ENCODE data around the gene PLOD3. TPM values are rescaled to one million over a fixed set of nuclear protein-coding genes. Genes with fewer than 3 reads are reported as not detected.

PLOD3 gene
- total RNA-seq, 2 donors from 2014 or later, result 44.7 to 53.5 TPM

GRCh38 chr7:101226721-101227120 lies 9.3 kb upstream of the PLOD3 start:
- ATAC-seq (no peak), DNase-seq (ENCODE audit: low spot score in 2 of 2) (no peak)
- Mint-ChIP-seq H3K36me3 (peaks cover 0 to 14% of the 10 kb centered on the region in 2 donors), H3K9me3 (no peaks in the 10 kb centered on the region), H3K27ac (no peak overlapping the region)

- no peaks in the 10 kb centered on the region for H3K9me3 Mint-ChIP-seq
- H3K27ac Mint-ChIP-seq, result no peak overlapping the region
- DNase-seq (ENCODE audit: low spot score in 2 of 2), result no peak
- no peak for ATAC-seq
- H3K36me3 Mint-ChIP-seq, result peaks cover 0 to 14% of the 10 kb centered on the region in 2 donors
Observed at GRCh38 chr7:101225650-101226049, 8.3 kb upstream of the PLOD3 start.

DNA sequence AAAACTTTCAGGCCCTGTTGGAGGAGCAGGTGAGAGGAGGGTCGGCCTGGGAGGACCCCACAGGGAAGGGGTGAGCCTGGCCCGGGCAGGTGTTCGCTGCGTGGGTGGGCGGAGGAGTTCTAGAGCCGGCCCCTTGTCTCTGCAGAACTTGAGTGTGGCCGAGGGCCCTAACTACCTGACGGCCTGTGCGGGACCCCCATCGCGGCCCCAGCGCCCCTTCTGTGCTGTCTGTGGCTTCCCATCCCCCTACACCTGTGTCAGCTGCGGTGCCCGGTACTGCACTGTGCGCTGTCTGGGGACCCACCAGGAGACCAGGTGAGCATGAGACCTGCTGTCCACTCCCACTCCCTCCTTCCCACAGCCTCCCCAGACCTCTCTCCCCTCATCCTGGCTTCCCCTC lies 6.1 kb upstream of the PLOD3 start:
- H3K9me3 Mint-ChIP-seq, result no peaks in the 10 kb centered on the region
- ATAC-seq (no peak), DNase-seq (ENCODE audit: low spot score in 2 of 2) (no peak)
- H3K36me3 Mint-ChIP-seq, result peaks cover 0 to 14% of the 10 kb centered on the region in 2 donors
- peak overlapping the region in 1 of 2 donors; percentile 39 for H3K27ac Mint-ChIP-seq

- peak overlapping the region; percentile 39 to 82 for H3K27ac Mint-ChIP-seq
- H3K36me3 Mint-ChIP-seq, result peaks cover 6 to 21% of the 10 kb centered on the region in 2 donors
- no peaks in the 10 kb centered on the region for H3K9me3 Mint-ChIP-seq
- ATAC-seq (no peak), DNase-seq (ENCODE audit: low spot score in 2 of 2) (no peak)
Observed at GRCh38 chr7:101222275-101222830, 5.0 kb upstream of the PLOD3 start.

DNA sequence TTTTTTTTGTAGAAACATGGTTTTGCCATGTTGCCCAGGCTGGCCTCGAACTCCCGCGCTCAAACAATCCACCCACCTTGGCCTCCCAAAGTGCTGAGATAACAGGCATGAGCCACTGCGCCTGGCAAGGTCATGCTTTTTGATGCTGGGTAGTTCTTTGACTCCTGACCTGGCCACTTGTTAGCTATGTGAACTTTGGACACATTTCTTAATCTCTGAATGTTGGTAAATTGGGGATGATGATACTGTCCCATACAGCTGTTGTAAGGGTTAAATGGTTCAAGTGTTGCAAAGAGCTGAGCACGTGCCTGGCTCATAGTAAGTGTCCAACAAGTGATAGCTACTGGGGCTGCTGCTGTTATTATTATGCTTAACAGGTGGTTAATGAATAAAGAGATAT lies 2.9 kb upstream of the PLOD3 start:
- ATAC-seq (no peak), DNase-seq (ENCODE audit: low spot score in 2 of 2) (no peak)
- Mint-ChIP-seq H3K9me3 (no peaks in the 10 kb centered on the region), H3K36me3 (peaks cover 18 to 30% of the 10 kb centered on the region in 2 donors), H3K27ac (peak overlapping the region in 1 of 2 donors; percentile 81)

- Mint-ChIP-seq H3K36me3 (peaks cover 16 to 18% of the 10 kb centered on the region in 2 donors), H3K27ac (peak overlapping the region; percentile 88 to 93), H3K9me3 (no peaks in the 10 kb centered on the region)
- ATAC-seq, result peak in 1 of 2 donors; percentile 11
- DNase-seq (ENCODE audit: low spot score in 2 of 2), result no peak
Observed at GRCh38 chr7:101218236-101219125, 1.1 kb upstream of the PLOD3 start.

- H3K36me3 Mint-ChIP-seq, result peaks cover 16 to 18% of the 10 kb centered on the region in 2 donors
- DNase-seq (ENCODE audit: low spot score in 2 of 2) (peak; percentile 21 to 55), ATAC-seq (peak in 1 of 2 donors; percentile 11)
- no peaks in the 10 kb centered on the region for H3K9me3 Mint-ChIP-seq
- peak overlapping the region; percentile 89 to 93 for H3K27ac Mint-ChIP-seq
Observed at GRCh38 chr7:101216860-101217387, 457 bp downstream of the PLOD3 start.

GRCh38 chr7:101216001-101216859 lies 1.2 kb downstream of the PLOD3 start:
- H3K36me3 Mint-ChIP-seq, result peaks cover 16 to 18% of the 10 kb centered on the region in 2 donors
- H3K9me3 Mint-ChIP-seq, result no peaks in the 10 kb centered on the region
- ATAC-seq (no peak), DNase-seq (ENCODE audit: low spot score in 2 of 2) (no peak)
- peak overlapping the region; percentile 89 to 93 for H3K27ac Mint-ChIP-seq

GRCh38 chr7:101212014-101212413 lies 5.4 kb downstream of the PLOD3 start:
- H3K9me3 Mint-ChIP-seq, result no peaks in the 10 kb centered on the region
- DNase-seq (ENCODE audit: low spot score in 2 of 2), result no peak
- ATAC-seq, result no peak
- H3K27ac Mint-ChIP-seq, result no peak overlapping the region
- peaks cover 9 to 12% of the 10 kb centered on the region in 2 donors for H3K36me3 Mint-ChIP-seq

GRCh38 chr7:101211501-101211900 lies 5.9 kb downstream of the PLOD3 start:
- no peaks in the 10 kb centered on the region for H3K9me3 Mint-ChIP-seq
- peaks cover 8 to 9% of the 10 kb centered on the region in 2 donors for H3K36me3 Mint-ChIP-seq
- ATAC-seq (no peak), DNase-seq (ENCODE audit: low spot score in 2 of 2) (no peak)
- no peak overlapping the region for H3K27ac Mint-ChIP-seq

- DNase-seq (ENCODE audit: low spot score in 2 of 2), result no peak
- peaks cover 0 to 11% of the 10 kb centered on the region in 2 donors for H3K36me3 Mint-ChIP-seq
- H3K9me3 Mint-ChIP-seq, result no peaks in the 10 kb centered on the region
- no peak for ATAC-seq
- H3K27ac Mint-ChIP-seq, result no peak overlapping the region
Observed at GRCh38 chr7:101210143-101210542, 7.2 kb downstream of the PLOD3 start.

DNA sequence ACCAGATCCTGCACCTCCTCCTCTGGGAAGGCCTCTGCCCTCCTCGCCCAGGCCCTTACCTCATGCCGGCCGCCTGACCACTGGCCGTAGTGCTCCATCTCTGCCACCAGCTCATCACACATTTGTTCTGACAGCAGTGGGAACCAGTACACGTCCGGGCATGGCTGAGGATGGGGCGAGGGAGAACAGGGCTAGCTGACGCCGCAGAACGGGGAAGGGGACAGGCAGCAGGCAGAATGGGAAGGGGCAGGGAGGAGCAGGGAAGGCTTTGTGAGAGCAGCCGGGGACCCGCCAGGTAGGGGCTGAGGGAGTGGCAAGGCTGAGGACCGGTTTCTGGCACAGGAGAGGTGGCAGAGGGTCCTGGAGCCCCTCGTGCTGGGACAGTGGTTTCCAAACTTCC lies 8.6 kb downstream of the PLOD3 start:
- no peak for ATAC-seq

GRCh38 chr7:101207459-101207858 lies 9.9 kb downstream of the PLOD3 start:
- no peak for DNase-seq (ENCODE audit: low spot score in 2 of 2)
- Mint-ChIP-seq H3K27ac (no peak overlapping the region), H3K36me3 (peaks cover 0 to 11% of the 10 kb centered on the region in 2 donors), H3K9me3 (no peaks in the 10 kb centered on the region)
- ATAC-seq, result no peak

More for the DNA sequence above, 8.6 kb downstream of the PLOD3 start:
- no peak for DNase-seq (ENCODE audit: low spot score in 2 of 2)
- Mint-ChIP-seq H3K27ac (no peak overlapping the region), H3K36me3 (peaks cover 0 to 11% of the 10 kb centered on the region in 2 donors), H3K9me3 (no peaks in the 10 kb centered on the region)

- H3K27ac Mint-ChIP-seq, result no peak overlapping the region
- ATAC-seq (no peak), DNase-seq (ENCODE audit: low spot score in 2 of 2) (no peak)
- H3K36me3 Mint-ChIP-seq, result peaks cover 0 to 11% of the 10 kb centered on the region in 2 donors
- no peaks in the 10 kb centered on the region for H3K9me3 Mint-ChIP-seq
Observed at GRCh38 chr7:101206665-101207042, 10.7 kb downstream of the PLOD3 start.

DNA sequence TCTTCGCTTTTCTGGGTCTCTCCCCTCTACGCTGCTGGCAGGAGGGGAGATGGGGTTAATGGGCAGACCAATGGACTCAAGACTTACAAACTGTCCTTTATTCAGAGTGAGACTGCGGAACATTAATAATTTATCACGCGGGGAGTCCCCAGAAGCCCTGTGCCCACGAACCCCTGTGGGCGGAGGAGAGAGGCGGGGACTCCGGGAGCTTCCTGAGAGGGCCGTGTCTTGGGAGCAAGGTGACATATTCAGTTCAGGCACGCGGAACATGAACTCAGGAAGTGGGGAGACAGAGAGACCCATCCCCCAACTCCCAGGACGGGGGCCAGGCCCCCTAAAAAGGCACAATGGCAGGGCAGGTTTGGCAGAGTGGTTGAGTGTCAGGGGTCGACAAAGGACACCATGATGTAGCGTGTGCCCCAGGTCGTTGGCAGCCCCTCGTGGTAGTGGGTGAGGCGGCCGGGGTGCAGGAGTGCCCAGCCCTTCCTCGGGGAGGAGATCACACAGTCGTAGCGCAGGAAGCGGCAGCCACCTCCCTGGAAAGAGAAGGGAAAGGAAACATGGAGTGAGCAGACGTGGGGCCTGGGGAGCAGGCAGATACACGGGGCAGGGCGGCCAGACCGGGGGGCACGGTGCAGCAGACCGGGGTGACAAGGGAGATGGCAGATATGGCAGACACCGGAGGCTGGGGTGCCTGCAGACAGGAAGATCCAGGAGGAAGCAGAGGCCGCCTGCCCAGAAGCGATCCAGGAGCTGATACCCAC lies 11.3 kb downstream of the PLOD3 start:
- DNase-seq (ENCODE audit: low spot score in 2 of 2), result no peak
- Mint-ChIP-seq H3K27ac (peak overlapping the region; percentile 29 to 74), H3K9me3 (no peaks in the 10 kb centered on the region), H3K36me3 (peaks cover 0 to 11% of the 10 kb centered on the region in 2 donors)
- ATAC-seq, result no peak
